GM23248 (cell line): ENCODE measurements around the gene SFTPB. TPM values are rescaled to one million over a fixed set of nuclear protein-coding genes. Genes with fewer than 3 reads are reported as not detected.
"Not testable (repeated sequence)": the region's sequence is repeated elsewhere in the genome, so short reads cannot be mapped to it uniquely, and the experiment has no call there.

Experiments used
- DNase-seq: peaks from one replicate; pipeline ENCODE4 v3.0.0-alpha.2; 2015
- H2AFZ ChIP-seq: fragments of 200-600 bp; sonication (generic); 2 replicates; pipeline ENCODE4 v1.6.1; 2016; ENCODE audit warnings: antibody characterized with exemption
- H3F3A ChIP-seq: fragments of 200-600 bp; sonication (generic); 2 replicates; pipeline ENCODE4 v1.6.1; 2016; ENCODE audit warnings: mild to moderate bottlenecking, antibody characterized with exemption, mixed run types; ENCODE audit not compliant: insufficient read depth
- H3K27ac ChIP-seq: fragments of 200-600 bp; sonication (generic); 2 replicates; pipeline ENCODE4 v1.5.1; 2016; ENCODE audit warnings: mild to moderate bottlenecking
- H3K27me3 ChIP-seq: fragments of 200-600 bp; sonication (generic); replicated peaks from 2 replicates; pipeline ENCODE4 v1.6.1; 2016; ENCODE audit warnings: mild to moderate bottlenecking; ENCODE audit not compliant: insufficient read depth
- H3K36me3 ChIP-seq: fragments of 200-600 bp; sonication (generic); 2 replicates; pipeline ENCODE4 v1.6.1; 2016; ENCODE audit warnings: low read depth, mild to moderate bottlenecking
- H3K4me1 ChIP-seq: fragments of 200-600 bp; sonication (generic); 2 replicates; pipeline ENCODE4 v1.6.1; 2016; ENCODE audit warnings: mild to moderate bottlenecking; ENCODE audit not compliant: insufficient read depth
- H3K4me2 ChIP-seq: fragments of 200-600 bp; sonication (generic); one replicate; pipeline ENCODE4 v1.6.1; 2016; ENCODE audit warnings: mild to moderate bottlenecking; ENCODE audit not compliant: unreplicated experiment
- H3K4me3 ChIP-seq: fragments of 200-600 bp; sonication (generic); 2 replicates; pipeline ENCODE4 v1.5.1; 2016; ENCODE audit warnings: mild to moderate bottlenecking
- H3K79me2 ChIP-seq: fragments of 200-600 bp; sonication (generic); 2 replicates; pipeline ENCODE4 v1.6.1; 2016; ENCODE audit warnings: mild to moderate bottlenecking; ENCODE audit not compliant: insufficient read depth
- H3K9ac ChIP-seq: fragments of 200-600 bp; sonication (generic); 2 replicates; pipeline ENCODE4 v1.6.1; 2016; ENCODE audit warnings: mild to moderate bottlenecking
- H3K9me2 ChIP-seq: fragments of 200-600 bp; sonication (generic); 2 replicates; pipeline ENCODE4 v1.6.1; 2016; ENCODE audit warnings: mixed run types, mild to moderate bottlenecking, moderate library complexity; ENCODE audit not compliant: insufficient read depth
- H3K9me3 ChIP-seq: fragments of 200-600 bp; sonication (generic); one replicate; pipeline ENCODE4 v1.6.1; 2017; ENCODE audit warnings: low read depth
- H4K20me1 ChIP-seq: fragments of 200-600 bp; sonication (generic); 2 replicates; pipeline ENCODE4 v1.6.0; 2016; ENCODE audit not compliant: insufficient read depth
- EZH2 ChIP-seq: fragments of 200-600 bp; sonication (generic); IDR thresholded peaks from 2 replicates; pipeline ENCODE4 v1.6.1; 2018; ENCODE audit warnings: antibody characterized with exemption, mild to moderate bottlenecking; ENCODE audit not compliant: insufficient read depth, poor library complexity, severe bottlenecking
- EZH2phosphoT487 ChIP-seq: fragments of 200-600 bp; sonication (generic); IDR thresholded peaks from 2 replicates; pipeline ENCODE4 v1.6.1; 2018; ENCODE audit warnings: antibody characterized with exemption, moderate library complexity, mild to moderate bottlenecking, low read depth; ENCODE audit not compliant: insufficient read depth
- WGBS, 2 experiments: methylation state at CpG; one replicate each; pipeline ENCODE4 v1.1.6; 2015 to 2017; ENCODE audit warnings: low lambda C conversion rate in 2 of 2, low coverage in 1 of 2; ENCODE audit errors: missing lambda C conversion rate in 2 of 2; 5-methylcytosine and 5-hydroxymethylcytosine counted together
- in situ Hi-C: fragments of 300-500 bp; cut with MboI; formaldehyde crosslinking; loops from 2 replicates; pipeline ENCODE4 v1.15.0; 2020
- polyA plus RNA-seq: library from polyadenylated mRNA; unstranded; fragments of >200 nt; fragmentation: Nextera tagmentation; extraction: Ambion mirVana; gene quantifications from 2 replicates; pipeline ENCODE4 v1.2.1, GENCODE V29; 2016
- total RNA-seq: library from RNA; depleted of rRNA; stranded (reverse); fragments of >200 nt; shearing (Covaris generic); gene quantifications from 2 replicates; pipeline ENCODE4 v1.2.3, GENCODE V29; 2014

Gene SFTPB
- total and polyA plus RNA-seq, 2 experiments from 2014 or later: not detected

GRCh38 chr2:85673716-85674375 lies 5.8 kb upstream of the SFTPB start:
- H3K36me3 ChIP-seq: no peaks in the 10 kb centered on the region
- no peaks in the 10 kb centered on the region for H3K79me2 ChIP-seq
- H3K9ac ChIP-seq: no peak overlapping the region
- no peaks in the 10 kb centered on the region for H3K9me2 ChIP-seq
- no peaks in the 10 kb centered on the region for H3K9me3 ChIP-seq
- DNase-seq: no peak
- in situ Hi-C loops: no loop called here
- H3K4me1 ChIP-seq: peaks cover 2% of the 10 kb centered on the region
- no peak overlapping the region for H2AFZ ChIP-seq
- TF ChIP-seq EZH2phosphoT487: no peak
- no peak for TF ChIP-seq EZH2
- H3K4me2 ChIP-seq: no peak overlapping the region
- H3K4me3 ChIP-seq: no peak overlapping the region
- no peaks in the 10 kb centered on the region for H3K27me3 ChIP-seq
- no peaks in the 10 kb centered on the region for H3F3A ChIP-seq
- no peak overlapping the region for H3K27ac ChIP-seq
- 58 to 60% methylated on average over 11 of the region's 11 CpGs for WGBS, 2 experiments
- H4K20me1 ChIP-seq: no peaks in the 10 kb centered on the region

GRCh38 chr2:85672456-85672855 lies 4.5 kb upstream of the SFTPB start:
- in situ Hi-C loops: no loop called here

GRCh38 chr2:85670416-85670815 lies 2.4 kb upstream of the SFTPB start:
- peaks cover 12% of the 10 kb centered on the region for H3K4me1 ChIP-seq
- H3K4me2 ChIP-seq, H3K27ac ChIP-seq, H4K20me1 ChIP-seq, H2AFZ ChIP-seq, H3K9me2 ChIP-seq, H3K36me3 ChIP-seq, H3K9me3 ChIP-seq, DNase-seq, H3K9ac ChIP-seq, H3F3A ChIP-seq, H3K4me3 ChIP-seq, in situ Hi-C loops, H3K27me3 ChIP-seq, H3K79me2 ChIP-seq: not testable (repeated sequence)
- 82 to 88% methylated on average over 13 of the region's 13 CpGs for WGBS, 2 experiments

More at GRCh38 chr2:85672456-85672855, 4.5 kb upstream of the SFTPB start:
- no peaks in the 10 kb centered on the region for H3F3A ChIP-seq
- TF ChIP-seq EZH2 (no peak), EZH2phosphoT487 (no peak)
- no peaks in the 10 kb centered on the region for H3K36me3 ChIP-seq
- H3K9me2 ChIP-seq: no peaks in the 10 kb centered on the region
- H2AFZ ChIP-seq: no peak overlapping the region
- WGBS, 2 experiments: 78 to 82% methylated on average over 9 of the region's 9 CpGs
- H3K4me3 ChIP-seq: no peak overlapping the region
- peaks cover 12% of the 10 kb centered on the region for H3K4me1 ChIP-seq
- H3K27me3 ChIP-seq: no peaks in the 10 kb centered on the region
- H3K9ac ChIP-seq: no peak overlapping the region
- no peaks in the 10 kb centered on the region for H3K79me2 ChIP-seq
- H3K9me3 ChIP-seq: no peaks in the 10 kb centered on the region
- no peak for DNase-seq
- no peak overlapping the region for H3K4me2 ChIP-seq
- no peak overlapping the region for H3K27ac ChIP-seq
- H4K20me1 ChIP-seq: no peaks in the 10 kb centered on the region

- H3K4me2 ChIP-seq: no peak overlapping the region
- H3K9me3 ChIP-seq: no peaks in the 10 kb centered on the region
- H3K27ac ChIP-seq: no peak overlapping the region
- H3K79me2 ChIP-seq: no peaks in the 10 kb centered on the region
- H2AFZ ChIP-seq: no peak overlapping the region
- TF ChIP-seq EZH2phosphoT487: no peak
- no peaks in the 10 kb centered on the region for H3K9me2 ChIP-seq
- H3K4me1 ChIP-seq: peaks cover 12% of the 10 kb centered on the region
- H3K9ac ChIP-seq: no peak overlapping the region
- in situ Hi-C loops: no loop called here
- no peak overlapping the region for H3K4me3 ChIP-seq
- H3K36me3 ChIP-seq: no peaks in the 10 kb centered on the region
- H4K20me1 ChIP-seq: no peaks in the 10 kb centered on the region
- no peak for DNase-seq
- H3K27me3 ChIP-seq: no peaks in the 10 kb centered on the region
- no peaks in the 10 kb centered on the region for H3F3A ChIP-seq
- WGBS, 2 experiments: 87 to 89% methylated on average over 5 of the region's 5 CpGs
These were observed 1.6 kb upstream of the SFTPB start for GRCh38 chr2:85669549-85669948.

- H2AFZ ChIP-seq: no peak overlapping the region
- no peaks in the 10 kb centered on the region for H3K79me2 ChIP-seq
- H3F3A ChIP-seq: no peaks in the 10 kb centered on the region
- peaks cover 12% of the 10 kb centered on the region for H3K4me1 ChIP-seq
- H3K27ac ChIP-seq: no peak overlapping the region
- no peak overlapping the region for H3K9ac ChIP-seq
- no peaks in the 10 kb centered on the region for H4K20me1 ChIP-seq
- no peaks in the 10 kb centered on the region for H3K27me3 ChIP-seq
- TF ChIP-seq EZH2 (no peak), EZH2phosphoT487 (no peak)
- H3K4me2 ChIP-seq: peak overlapping the region; percentile 23
- H3K9me3 ChIP-seq: no peaks in the 10 kb centered on the region
- no peak overlapping the region for H3K4me3 ChIP-seq
- in situ Hi-C loops: no loop called here
- H3K9me2 ChIP-seq: no peaks in the 10 kb centered on the region
- no peak for DNase-seq
- H3K36me3 ChIP-seq: no peaks in the 10 kb centered on the region
- WGBS, 2 experiments: 53 to 63% methylated on average over 3 of the region's 3 CpGs
These were observed 801 bp upstream of the SFTPB start for GRCh38 chr2:85668857-85669142.
